ENCODE data around the gene TLL1. TPM values are rescaled to one million over a fixed set of nuclear protein-coding genes. Genes with fewer than 3 reads are reported as not detected.

TLL1 gene
- total RNA-seq, 4 donors from 2014 or later: 5.6 to 10.9 (median 8.6) TPM

DNA sequence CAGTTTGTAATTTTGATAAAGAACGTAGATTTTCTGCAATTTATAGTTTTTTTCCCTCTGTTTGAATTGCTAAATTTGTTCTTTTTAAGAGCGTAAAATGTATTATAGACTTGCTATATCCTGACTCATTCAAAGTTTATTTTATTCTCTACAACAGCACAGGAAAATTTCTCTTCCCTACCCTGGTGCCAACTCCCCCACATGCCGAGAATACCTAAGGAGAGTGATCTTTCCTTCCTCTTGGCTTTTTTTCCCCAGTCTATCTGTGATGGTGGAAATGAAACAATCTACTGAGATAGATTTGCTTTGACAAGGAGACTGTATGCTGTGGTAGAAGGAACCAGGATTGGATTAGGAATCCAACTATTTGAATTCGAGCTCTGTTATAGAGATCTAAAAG, 271.6 kb downstream of the TLL1 start:
- Histone ChIP-seq H3K27ac (replicated peaks in 1 of 4) (peak overlapping the region; percentile 63 to 75 (median 68)), H3K27me3 (no peaks in the 10 kb centered on the region), H3K9me3 (no peaks in the 10 kb centered on the region), H3K4me1 (peaks cover 0 to 41% (median 28%) of the 10 kb centered on the region in 4 donors), H3K36me3 (no peaks in the 10 kb centered on the region), H3K4me3 (no peak overlapping the region)
- WGBS: 46% methylated on average over 4 of the region's 4 CpGs
- intact Hi-C loops (cut with DNase I): no loop called here
- no peak for TF ChIP-seq EP300 (IDR thresholded peaks at IDR 0.05)
- no peak for TF ChIP-seq CTCF (IDR thresholded peaks at IDR 0.05)
- no peak for TF ChIP-seq POLR2AphosphoS5 (IDR thresholded peaks at IDR 0.05)
- TF ChIP-seq POLR2A (IDR thresholded peaks at IDR 0.05; ENCODE audit: low read depth): no peak
- no peak for DNase-seq (ENCODE audit: extremely low spot score)

DNA sequence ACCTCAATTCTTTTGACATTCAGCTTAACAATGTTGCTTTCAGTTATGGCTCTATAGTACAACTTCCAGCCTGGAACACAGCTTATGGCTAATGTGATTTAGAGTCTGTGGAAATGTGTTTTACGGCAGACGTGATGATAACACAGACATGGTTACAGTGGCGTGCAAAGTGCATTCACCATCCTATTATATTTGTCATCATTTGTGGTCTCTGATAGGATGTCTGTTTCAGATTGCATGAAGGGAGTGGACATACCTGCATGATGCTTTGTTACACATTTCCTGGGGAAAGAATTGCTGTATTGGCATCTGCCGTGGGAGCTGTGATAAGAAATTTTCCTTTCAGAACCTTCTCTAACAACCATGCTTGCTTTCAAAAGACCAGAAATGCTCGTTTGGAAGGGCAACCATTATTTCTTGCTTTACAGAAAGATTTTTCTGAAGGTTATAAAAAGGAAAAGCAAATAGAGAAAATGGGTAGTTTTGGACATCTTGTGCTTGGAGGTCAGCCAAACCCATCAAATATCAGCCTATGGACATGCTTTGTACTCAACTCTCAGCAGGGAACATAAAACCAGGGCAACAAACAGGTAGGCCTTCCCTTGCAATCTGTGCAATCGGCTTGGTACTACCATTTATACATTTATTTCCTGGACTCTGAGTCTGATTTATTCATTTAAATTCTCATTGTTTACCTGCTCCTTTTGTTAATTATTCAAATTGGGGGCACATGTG, 273.9 kb downstream of the TLL1 start:
- H3K4me1 ChIP-seq: peaks cover 0 to 41% (median 28%) of the 10 kb centered on the region in 4 donors
- WGBS: 47% methylated on average over 6 of the region's 6 CpGs
- TF ChIP-seq CTCF (IDR thresholded peaks at IDR 0.05): no peak
- no peak for TF ChIP-seq EP300 (IDR thresholded peaks at IDR 0.05)
- peak overlapping the region; percentile 46 to 75 (median 68) for H3K27ac ChIP-seq (replicated peaks in 1 of 4)
- no peak for DNase-seq (ENCODE audit: extremely low spot score)
- no peaks in the 10 kb centered on the region for H3K9me3 ChIP-seq
- no peaks in the 10 kb centered on the region for H3K36me3 ChIP-seq
- intact Hi-C loops (cut with DNase I): no loop called here
- H3K4me3 ChIP-seq: no peak overlapping the region
- no peaks in the 10 kb centered on the region for H3K27me3 ChIP-seq

Small RNA genes lying within 50 kb of the gene (small RNA-seq; reads per million reads assigned to genes)
- gene RNA5SP170: 0 reads per million in 3 donors

Data from esophagus muscularis mucosa (tissue), 4 donors.